ENCODE data around the gene ALDH1A3. TPM values are rescaled to one million over a fixed set of nuclear protein-coding genes. Genes with fewer than 3 reads are reported as not detected.

Gene ALDH1A3
- total RNA-seq, 1 experiment from 2014 or later: 248 TPM

GRCh38 chr15:100939791-100940190, 60.2 kb downstream of the ALDH1A3 start (continued):
- TF ChIP-seq, protein P1, sequence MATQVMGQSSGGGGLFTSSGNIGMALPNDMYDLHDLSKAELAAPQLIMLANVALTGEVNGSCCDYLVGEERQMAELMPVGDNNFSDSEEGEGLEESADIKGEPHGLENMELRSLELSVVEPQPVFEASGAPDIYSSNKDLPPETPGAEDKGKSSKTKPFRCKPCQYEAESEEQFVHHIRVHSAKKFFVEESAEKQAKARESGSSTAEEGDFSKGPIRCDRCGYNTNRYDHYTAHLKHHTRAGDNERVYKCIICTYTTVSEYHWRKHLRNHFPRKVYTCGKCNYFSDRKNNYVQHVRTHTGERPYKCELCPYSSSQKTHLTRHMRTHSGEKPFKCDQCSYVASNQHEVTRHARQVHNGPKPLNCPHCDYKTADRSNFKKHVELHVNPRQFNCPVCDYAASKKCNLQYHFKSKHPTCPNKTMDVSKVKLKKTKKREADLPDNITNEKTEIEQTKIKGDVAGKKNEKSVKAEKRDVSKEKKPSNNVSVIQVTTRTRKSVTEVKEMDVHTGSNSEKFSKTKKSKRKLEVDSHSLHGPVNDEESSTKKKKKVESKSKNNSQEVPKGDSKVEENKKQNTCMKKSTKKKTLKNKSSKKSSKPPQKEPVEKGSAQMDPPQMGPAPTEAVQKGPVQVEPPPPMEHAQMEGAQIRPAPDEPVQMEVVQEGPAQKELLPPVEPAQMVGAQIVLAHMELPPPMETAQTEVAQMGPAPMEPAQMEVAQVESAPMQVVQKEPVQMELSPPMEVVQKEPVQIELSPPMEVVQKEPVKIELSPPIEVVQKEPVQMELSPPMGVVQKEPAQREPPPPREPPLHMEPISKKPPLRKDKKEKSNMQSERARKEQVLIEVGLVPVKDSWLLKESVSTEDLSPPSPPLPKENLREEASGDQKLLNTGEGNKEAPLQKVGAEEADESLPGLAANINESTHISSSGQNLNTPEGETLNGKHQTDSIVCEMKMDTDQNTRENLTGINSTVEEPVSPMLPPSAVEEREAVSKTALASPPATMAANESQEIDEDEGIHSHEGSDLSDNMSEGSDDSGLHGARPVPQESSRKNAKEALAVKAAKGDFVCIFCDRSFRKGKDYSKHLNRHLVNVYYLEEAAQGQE (IDR thresholded peaks at IDR 0.05; ENCODE audit: low read depth): no peak
- TF ChIP-seq, protein P2, sequence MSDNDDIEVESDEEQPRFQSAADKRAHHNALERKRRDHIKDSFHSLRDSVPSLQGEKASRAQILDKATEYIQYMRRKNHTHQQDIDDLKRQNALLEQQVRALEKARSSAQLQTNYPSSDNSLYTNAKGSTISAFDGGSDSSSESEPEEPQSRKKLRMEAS (IDR thresholded peaks at IDR 0.05): no peak
- TF ChIP-seq YY1 (IDR thresholded peaks at IDR 0.05; ENCODE audit: extremely low read depth, insufficient replicate concordance, low read depth, low read length): no peak

- BruUV-seq (replicated peaks): no TSS peak
- no peaks in the 10 kb centered on the region for H3K36me3 ChIP-seq (ENCODE audit: control insufficient read depth in 1 of 2, insufficient read depth in 2 of 2, low read length in 2 of 2)
- H3K4me3 ChIP-seq (replicated peaks in 1 of 2; ENCODE audit: low read depth in 1 of 2, low read length in 2 of 2): no peak overlapping the region
- no peaks in the 10 kb centered on the region for H4K20me1 ChIP-seq (ENCODE audit: insufficient read depth)
- intact Hi-C loops (cut with micrococcal nuclease): no loop called here
- no peak overlapping the region for H2AFZ ChIP-seq (ENCODE audit: low read depth, low read length, poor library complexity, severe bottlenecking)
- H3K27me3 ChIP-seq (ENCODE audit: insufficient read depth, low read length): no peaks in the 10 kb centered on the region
- DNase-seq (ENCODE audit: low read depth, low spot score) (no peak), ATAC-seq (no peak)
- no peaks in the 10 kb centered on the region for H3K9me2 ChIP-seq (ENCODE audit: insufficient read depth)
- peaks cover 0 to 3% of the 10 kb centered on the region in 2 experiments; a peak in 1 of 4 replicates for H3K4me1 ChIP-seq (ENCODE audit: control insufficient read depth in 1 of 2, insufficient read depth in 2 of 2, low read length in 2 of 2)
- no peak overlapping the region for H3K9ac ChIP-seq (ENCODE audit: low read length)
- CTCF ChIA-PET: no interaction called here
- RAD21 ChIA-PET (ENCODE audit: low non-redundant PET in 1 of 2, low total read pairs in 2 of 2, uncharacterized antibody in 2 of 2, unreplicated experiment in 2 of 2): no interaction called here
- no peak overlapping the region for H3K27ac ChIP-seq (ENCODE audit: low read depth, low read length)
- H3K4me2 ChIP-seq (ENCODE audit: low read length): no peak overlapping the region
- POLR2A ChIA-PET: no interaction called here
- H3K9me3 ChIP-seq (ENCODE audit: control insufficient read depth in 1 of 2, insufficient read depth in 1 of 2, low read depth in 1 of 2, low read length in 2 of 2): no peaks in the 10 kb centered on the region
- H3K79me2 ChIP-seq (ENCODE audit: insufficient read depth, low read length): no peaks in the 10 kb centered on the region
- no peak for TF ChIP-seq CEBPB (IDR thresholded peaks at IDR 0.05; ENCODE audit: low read depth)
- TF ChIP-seq ELF1 (IDR thresholded peaks at IDR 0.05; ENCODE audit: borderline replicate concordance, low read depth): no peak
- no peak for TF ChIP-seq ZNF274 (IDR thresholded peaks at IDR 0.05; ENCODE audit: low read depth, low read length)
- TF ChIP-seq, protein P3, sequence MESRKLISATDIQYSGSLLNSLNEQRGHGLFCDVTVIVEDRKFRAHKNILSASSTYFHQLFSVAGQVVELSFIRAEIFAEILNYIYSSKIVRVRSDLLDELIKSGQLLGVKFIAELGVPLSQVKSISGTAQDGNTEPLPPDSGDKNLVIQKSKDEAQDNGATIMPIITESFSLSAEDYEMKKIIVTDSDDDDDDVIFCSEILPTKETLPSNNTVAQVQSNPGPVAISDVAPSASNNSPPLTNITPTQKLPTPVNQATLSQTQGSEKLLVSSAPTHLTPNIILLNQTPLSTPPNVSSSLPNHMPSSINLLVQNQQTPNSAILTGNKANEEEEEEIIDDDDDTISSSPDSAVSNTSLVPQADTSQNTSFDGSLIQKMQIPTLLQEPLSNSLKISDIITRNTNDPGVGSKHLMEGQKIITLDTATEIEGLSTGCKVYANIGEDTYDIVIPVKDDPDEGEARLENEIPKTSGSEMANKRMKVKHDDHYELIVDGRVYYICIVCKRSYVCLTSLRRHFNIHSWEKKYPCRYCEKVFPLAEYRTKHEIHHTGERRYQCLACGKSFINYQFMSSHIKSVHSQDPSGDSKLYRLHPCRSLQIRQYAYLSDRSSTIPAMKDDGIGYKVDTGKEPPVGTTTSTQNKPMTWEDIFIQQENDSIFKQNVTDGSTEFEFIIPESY (IDR thresholded peaks at IDR 0.05; ENCODE audit: extremely low read depth, insufficient replicate concordance, low read length): no peak
- no peak for TF ChIP-seq EZH2phosphoT487 (IDR thresholded peaks at IDR 0.05; ENCODE audit: borderline replicate concordance)
- TF ChIP-seq YY1 (IDR thresholded peaks at IDR 0.05; ENCODE audit: extremely low read depth, insufficient replicate concordance, low read depth, low read length): no peak
- no peak for TF ChIP-seq EZH2 (IDR thresholded peaks at IDR 0.05)
- no peak for TF ChIP-seq FOSL1 (IDR thresholded peaks at IDR 0.05; ENCODE audit: low read depth)
- TF ChIP-seq POLR2AphosphoS5 (IDR thresholded peaks at IDR 0.05; ENCODE audit: low read depth, low read length): no peak
- no peak for TF ChIP-seq RAD21 (IDR thresholded peaks at IDR 0.05; ENCODE audit: low read depth)
- TF ChIP-seq, protein P1 (IDR thresholded peaks at IDR 0.05; ENCODE audit: low read depth): no peak
- no peak for TF ChIP-seq SIN3A (IDR thresholded peaks at IDR 0.05; ENCODE audit: low read depth)
- no peak for TF ChIP-seq SRF (IDR thresholded peaks at IDR 0.05; ENCODE audit: low read depth)
- no peak for TF ChIP-seq SP1 (IDR thresholded peaks at IDR 0.05; ENCODE audit: low read depth)
- TF ChIP-seq CBX3 (IDR thresholded peaks at IDR 0.05; ENCODE audit: low read depth): no peak
Measured at GRCh38 chr15:100940767-100941379, 61.2 kb downstream of the ALDH1A3 start.

All from HCT116 (cell line).